ENCODE results near the gene PIGB.
"Not testable (repeated sequence)": the region's sequence is repeated elsewhere in the genome, so short reads cannot be mapped to it uniquely, and the experiment has no call there.

The PIGB gene

GRCh38 chr15:55318588-55319494, at the start of gene PIGB, which contains the start of gene PIGBOS1:
TSS of gene PIGB (plus strand) at chr15:55319222. CDS start at chr15:55319251, 29 bp downstream.
TSS of gene PIGBOS1 (minus strand) at chr15:55319123. CDS start at chr15:55317792, 1,331 bp downstream.
- in situ Hi-C loops (cut with HindIII; ENCODE audit: low pct_ligation_motif_present, low pct_unique_long_range_greater_than_20kb, low sequenced_read_pairs): no loop called here
- peak; percentile 88 for DNase-seq

- in situ Hi-C loops (cut with HindIII; ENCODE audit: low pct_ligation_motif_present, low pct_unique_long_range_greater_than_20kb, low sequenced_read_pairs): no loop called here
- no peak for DNase-seq
Measured at GRCh38 chr15:55270291-55270690, 48.7 kb upstream of the PIGB start.

GRCh38 chr15:55276324-55276723, 42.7 kb upstream of the PIGB start:
- DNase-seq: no peak
- in situ Hi-C loops (cut with HindIII; ENCODE audit: low pct_ligation_motif_present, low pct_unique_long_range_greater_than_20kb, low sequenced_read_pairs): no loop called here

GRCh38 chr15:55277116-55277564, 41.9 kb upstream of the PIGB start:
- DNase-seq: no peak
- in situ Hi-C loops (cut with HindIII; ENCODE audit: low pct_ligation_motif_present, low pct_unique_long_range_greater_than_20kb, low sequenced_read_pairs): no loop called here

- DNase-seq: no peak
- in situ Hi-C loops (cut with HindIII; ENCODE audit: low pct_ligation_motif_present, low pct_unique_long_range_greater_than_20kb, low sequenced_read_pairs): no loop called here
Measured at GRCh38 chr15:55277715-55278114, 41.3 kb upstream of the PIGB start.

GRCh38 chr15:55279100-55279745, 39.8 kb upstream of the PIGB start:
- in situ Hi-C loops (cut with HindIII; ENCODE audit: low pct_ligation_motif_present, low pct_unique_long_range_greater_than_20kb, low sequenced_read_pairs): no loop called here
- no peak for DNase-seq

- DNase-seq: peak; percentile 80
- in situ Hi-C loops (cut with HindIII; ENCODE audit: low pct_ligation_motif_present, low pct_unique_long_range_greater_than_20kb, low sequenced_read_pairs): no loop called here
Measured at GRCh38 chr15:55279746-55280351, 39.2 kb upstream of the PIGB start.

GRCh38 chr15:55280589-55280988, 38.4 kb upstream of the PIGB start:
- DNase-seq; in situ Hi-C loops (cut with HindIII; ENCODE audit: low pct_ligation_motif_present, low pct_unique_long_range_greater_than_20kb, low sequenced_read_pairs): not testable (repeated sequence)

- DNase-seq: no peak
- in situ Hi-C loops (cut with HindIII; ENCODE audit: low pct_ligation_motif_present, low pct_unique_long_range_greater_than_20kb, low sequenced_read_pairs): no loop called here
Measured at GRCh38 chr15:55281517-55282228, 37.3 kb upstream of the PIGB start.

- peak; percentile 53 for DNase-seq
- in situ Hi-C loops (cut with HindIII; ENCODE audit: low pct_ligation_motif_present, low pct_unique_long_range_greater_than_20kb, low sequenced_read_pairs): no loop called here
Measured at GRCh38 chr15:55282284-55282833, 36.7 kb upstream of the PIGB start.

- in situ Hi-C loops (cut with HindIII; ENCODE audit: low pct_ligation_motif_present, low pct_unique_long_range_greater_than_20kb, low sequenced_read_pairs): no loop called here
- DNase-seq: no peak
Measured at GRCh38 chr15:55283379-55284147, 35.5 kb upstream of the PIGB start.

GRCh38 chr15:55284426-55284825, 34.6 kb upstream of the PIGB start:
- in situ Hi-C loops (cut with HindIII; ENCODE audit: low pct_ligation_motif_present, low pct_unique_long_range_greater_than_20kb, low sequenced_read_pairs): no loop called here
- DNase-seq: no peak

GRCh38 chr15:55286442-55287189, 32.4 kb upstream of the PIGB start:
- in situ Hi-C loops (cut with HindIII; ENCODE audit: low pct_ligation_motif_present, low pct_unique_long_range_greater_than_20kb, low sequenced_read_pairs); DNase-seq: not testable (repeated sequence)

- DNase-seq: no peak
- in situ Hi-C loops (cut with HindIII; ENCODE audit: low pct_ligation_motif_present, low pct_unique_long_range_greater_than_20kb, low sequenced_read_pairs): no loop called here
Measured at GRCh38 chr15:55288006-55288717, 30.9 kb upstream of the PIGB start.

GRCh38 chr15:55289011-55289745, 29.8 kb upstream of the PIGB start:
- peak; percentile 4 for DNase-seq
- in situ Hi-C loops (cut with HindIII; ENCODE audit: low pct_ligation_motif_present, low pct_unique_long_range_greater_than_20kb, low sequenced_read_pairs): no loop called here

Data from ACHN (cell line).